ENCODE results near the gene RPS19.

RPS19 gene

GRCh38 chr19:41860419-41861115 lies 512 bp downstream of the RPS19 start:
- Histone ChIP-seq H3K4me1 (ENCODE audit: low read length) (peaks cover 45% of the 10 kb centered on the region), H3K79me2 (ENCODE audit: low read length) (peaks cover 56% of the 10 kb centered on the region), H2AFZ (ENCODE audit: low read length) (no peak overlapping the region)

GRCh38 chr19:41861116-41861768 lies 1.2 kb downstream of the RPS19 start:
- peaks cover 29% of the 10 kb centered on the region for H3F3A ChIP-seq (ENCODE audit: insufficient read depth, low read length)
- no peak for TF ChIP-seq EZH2phosphoT487 (IDR thresholded peaks at IDR 0.05; ENCODE audit: low read length)
- TF ChIP-seq CTCF (IDR thresholded peaks at IDR 0.05; ENCODE audit: low read length): no peak
- TF ChIP-seq EZH2 (optimal IDR thresholded peaks at IDR 0.05; ENCODE audit: low read depth, low read length): no peak
- peak overlapping the region; percentile 99 for H3K9ac ChIP-seq (ENCODE audit: low read length)
- peak overlapping the region; percentile 87 for H3K4me2 ChIP-seq (ENCODE audit: low read depth, low read length)
- peaks cover 47% of the 10 kb centered on the region for H3K4me1 ChIP-seq (ENCODE audit: low read length)
- peaks cover 60% of the 10 kb centered on the region for H3K79me2 ChIP-seq (ENCODE audit: low read length)
- H3K4me3 ChIP-seq (ENCODE audit: low read length): peak overlapping the region; percentile 97
- peaks cover 14% of the 10 kb centered on the region for H4K20me1 ChIP-seq (ENCODE audit: insufficient read depth, low read length)
- H2AFZ ChIP-seq (ENCODE audit: low read length): no peak overlapping the region
- peak overlapping the region; percentile 65; the same call in 1 of the 2 replicates for H3K27ac ChIP-seq (ENCODE audit: low read length)
- H3K9me2 ChIP-seq (replicated peaks; ENCODE audit: insufficient read depth, low read length): no peaks in the 10 kb centered on the region
- H3K27me3 ChIP-seq (replicated peaks; ENCODE audit: insufficient read depth, low read length): no peaks in the 10 kb centered on the region
- H3K9me3 ChIP-seq (replicated peaks; ENCODE audit: insufficient read depth, low read length): no peaks in the 10 kb centered on the region
- DNase-seq: no peak
- H3K36me3 ChIP-seq (replicated peaks; ENCODE audit: insufficient read depth, low read length): peaks cover 12% of the 10 kb centered on the region; the same call in 1 of the 2 replicates

More at GRCh38 chr19:41860419-41861115, 512 bp downstream of the RPS19 start:
- Histone ChIP-seq H3K27me3 (replicated peaks; ENCODE audit: insufficient read depth, low read length) (no peaks in the 10 kb centered on the region), H3K9ac (ENCODE audit: low read length) (peak overlapping the region; percentile 99), H3K27ac (ENCODE audit: low read length) (peak overlapping the region; percentile 92), H4K20me1 (ENCODE audit: insufficient read depth, low read length) (peaks cover 13% of the 10 kb centered on the region), H3K36me3 (replicated peaks; ENCODE audit: insufficient read depth, low read length) (peaks cover 12% of the 10 kb centered on the region; the same call in 1 of the 2 replicates), H3K4me2 (ENCODE audit: low read depth, low read length) (peak overlapping the region; percentile 87), H3F3A (ENCODE audit: insufficient read depth, low read length) (peaks cover 26% of the 10 kb centered on the region), H3K4me3 (ENCODE audit: low read length) (peak overlapping the region; percentile 97), H3K9me2 (replicated peaks; ENCODE audit: insufficient read depth, low read length) (no peaks in the 10 kb centered on the region), H3K9me3 (replicated peaks; ENCODE audit: insufficient read depth, low read length) (no peaks in the 10 kb centered on the region)
- TF ChIP-seq EZH2 (optimal IDR thresholded peaks at IDR 0.05; ENCODE audit: low read depth, low read length) (no peak), CTCF (IDR thresholded peaks at IDR 0.05; ENCODE audit: low read length) (no peak), EZH2phosphoT487 (IDR thresholded peaks at IDR 0.05; ENCODE audit: low read length) (no peak)
- peak; percentile 33 for DNase-seq

GRCh38 chr19:41861846-41862245 lies 1.8 kb downstream of the RPS19 start:
- peaks cover 18% of the 10 kb centered on the region for H4K20me1 ChIP-seq (ENCODE audit: insufficient read depth, low read length)
- peak overlapping the region; percentile 87 for H3K4me2 ChIP-seq (ENCODE audit: low read depth, low read length)
- no peaks in the 10 kb centered on the region for H3K9me3 ChIP-seq (replicated peaks; ENCODE audit: insufficient read depth, low read length)
- DNase-seq: no peak
- TF ChIP-seq EZH2 (optimal IDR thresholded peaks at IDR 0.05; ENCODE audit: low read depth, low read length): no peak
- no peak for TF ChIP-seq EZH2phosphoT487 (IDR thresholded peaks at IDR 0.05; ENCODE audit: low read length)
- no peak for TF ChIP-seq CTCF (IDR thresholded peaks at IDR 0.05; ENCODE audit: low read length)
- no peak overlapping the region for H2AFZ ChIP-seq (ENCODE audit: low read length)
- H3K27ac ChIP-seq (ENCODE audit: low read length): no peak overlapping the region
- no peaks in the 10 kb centered on the region for H3K9me2 ChIP-seq (replicated peaks; ENCODE audit: insufficient read depth, low read length)
- H3K79me2 ChIP-seq (ENCODE audit: low read length): peaks cover 66% of the 10 kb centered on the region
- H3K36me3 ChIP-seq (replicated peaks; ENCODE audit: insufficient read depth, low read length): peaks cover 12% of the 10 kb centered on the region; the same call in 1 of the 2 replicates
- H3K4me1 ChIP-seq (ENCODE audit: low read length): peaks cover 50% of the 10 kb centered on the region
- peaks cover 34% of the 10 kb centered on the region for H3F3A ChIP-seq (ENCODE audit: insufficient read depth, low read length)
- H3K9ac ChIP-seq (ENCODE audit: low read length): peak overlapping the region; percentile 99; the same call in 1 of the 2 replicates
- no peaks in the 10 kb centered on the region for H3K27me3 ChIP-seq (replicated peaks; ENCODE audit: insufficient read depth, low read length)
- peak overlapping the region; percentile 97; the same call in 1 of the 2 replicates for H3K4me3 ChIP-seq (ENCODE audit: low read length)

Data from MM.1S (cell line).